MM.1S (cell line): Measurements from ENCODE around the gene ZNF236.

ENCODE experiments used
- DNase-seq: peaks from one replicate; pipeline ENCODE4 v3.0.0-alpha.2; 2015
- H2AFZ ChIP-seq: fragments of 300-600 bp; sonication (generic); 2 replicates; pipeline ENCODE4 v1.6.0; 2016; ENCODE audit warnings: antibody characterized with exemption, low read length
- H3F3A ChIP-seq: fragments of 300-600 bp; sonication (generic); 2 replicates; pipeline ENCODE4 v1.6.1; 2016; ENCODE audit warnings: mild to moderate bottlenecking, antibody characterized with exemption, low read length, moderate library complexity, mixed read lengths; ENCODE audit not compliant: insufficient read depth
- H3K27ac ChIP-seq: fragments of 300-600 bp; sonication (generic); 2 replicates; pipeline ENCODE4 v1.5.1; 2016; ENCODE audit warnings: mild to moderate bottlenecking, low read length
- H3K27me3 ChIP-seq: fragments of 300-600 bp; sonication (generic); replicated peaks from 2 replicates; pipeline ENCODE4 v1.6.0; 2016; ENCODE audit warnings: low read length; ENCODE audit not compliant: insufficient read depth
- H3K36me3 ChIP-seq: fragments of 300-600 bp; sonication (generic); replicated peaks from 2 replicates; pipeline ENCODE4 v1.6.1; 2016; ENCODE audit warnings: mild to moderate bottlenecking, low read length, mixed read lengths; ENCODE audit not compliant: insufficient read depth
- H3K4me1 ChIP-seq: fragments of 300-600 bp; sonication (generic); 2 replicates; pipeline ENCODE4 v1.6.1; 2016; ENCODE audit warnings: low read length, mixed read lengths
- H3K4me2 ChIP-seq: fragments of 300-600 bp; sonication (generic); 2 replicates; pipeline ENCODE4 v1.6.0; 2016; ENCODE audit warnings: low read depth, low read length
- H3K4me3 ChIP-seq: fragments of 300-600 bp; sonication (generic); 2 replicates; pipeline ENCODE4 v1.5.1; 2016; ENCODE audit warnings: low read length, mixed read lengths
- H3K79me2 ChIP-seq: fragments of 300-600 bp; sonication (generic); 2 replicates; pipeline ENCODE4 v1.6.1; 2016; ENCODE audit warnings: mixed run types, low read length, mixed read lengths
- H3K9ac ChIP-seq: fragments of 300-600 bp; sonication (generic); 2 replicates; pipeline ENCODE4 v1.6.1; 2016; ENCODE audit warnings: low read length, mixed read lengths
- H3K9me2 ChIP-seq: fragments of 300-600 bp; sonication (generic); replicated peaks from 2 replicates; pipeline ENCODE4 v1.6.1; 2016; ENCODE audit warnings: mild to moderate bottlenecking, low read length, mixed read lengths; ENCODE audit not compliant: insufficient read depth
- H3K9me3 ChIP-seq: fragments of 300-600 bp; sonication (generic); replicated peaks from 2 replicates; pipeline ENCODE4 v1.6.1; 2016; ENCODE audit warnings: mild to moderate bottlenecking, low read length, mixed read lengths; ENCODE audit not compliant: insufficient read depth
- H4K20me1 ChIP-seq: fragments of 300-600 bp; sonication (generic); 2 replicates; pipeline ENCODE4 v1.6.1; 2016; ENCODE audit warnings: mild to moderate bottlenecking, low read length, moderate library complexity, mixed read lengths; ENCODE audit not compliant: insufficient read depth
- EZH2 ChIP-seq: fragments of 300-600 bp; sonication (generic); optimal IDR thresholded peaks from 2 replicates; pipeline ENCODE3; 2017; ENCODE audit warnings: low read depth, mild to moderate bottlenecking, antibody characterized with exemption, low read length, mixed read lengths
- EZH2phosphoT487 ChIP-seq: fragments of 300-600 bp; sonication (generic); IDR thresholded peaks from 2 replicates; pipeline ENCODE4 v1.6.1; 2018; ENCODE audit warnings: antibody characterized with exemption, low read length
- TF ChIP-seq, protein P1 (sequence below): fragments of 300-600 bp; sonication (generic); IDR thresholded peaks from 2 replicates; pipeline ENCODE4 v1.5.1; 2016; ENCODE audit warnings: antibody characterized with exemption, low read length, mixed read lengths

The ZNF236 gene

DNA sequence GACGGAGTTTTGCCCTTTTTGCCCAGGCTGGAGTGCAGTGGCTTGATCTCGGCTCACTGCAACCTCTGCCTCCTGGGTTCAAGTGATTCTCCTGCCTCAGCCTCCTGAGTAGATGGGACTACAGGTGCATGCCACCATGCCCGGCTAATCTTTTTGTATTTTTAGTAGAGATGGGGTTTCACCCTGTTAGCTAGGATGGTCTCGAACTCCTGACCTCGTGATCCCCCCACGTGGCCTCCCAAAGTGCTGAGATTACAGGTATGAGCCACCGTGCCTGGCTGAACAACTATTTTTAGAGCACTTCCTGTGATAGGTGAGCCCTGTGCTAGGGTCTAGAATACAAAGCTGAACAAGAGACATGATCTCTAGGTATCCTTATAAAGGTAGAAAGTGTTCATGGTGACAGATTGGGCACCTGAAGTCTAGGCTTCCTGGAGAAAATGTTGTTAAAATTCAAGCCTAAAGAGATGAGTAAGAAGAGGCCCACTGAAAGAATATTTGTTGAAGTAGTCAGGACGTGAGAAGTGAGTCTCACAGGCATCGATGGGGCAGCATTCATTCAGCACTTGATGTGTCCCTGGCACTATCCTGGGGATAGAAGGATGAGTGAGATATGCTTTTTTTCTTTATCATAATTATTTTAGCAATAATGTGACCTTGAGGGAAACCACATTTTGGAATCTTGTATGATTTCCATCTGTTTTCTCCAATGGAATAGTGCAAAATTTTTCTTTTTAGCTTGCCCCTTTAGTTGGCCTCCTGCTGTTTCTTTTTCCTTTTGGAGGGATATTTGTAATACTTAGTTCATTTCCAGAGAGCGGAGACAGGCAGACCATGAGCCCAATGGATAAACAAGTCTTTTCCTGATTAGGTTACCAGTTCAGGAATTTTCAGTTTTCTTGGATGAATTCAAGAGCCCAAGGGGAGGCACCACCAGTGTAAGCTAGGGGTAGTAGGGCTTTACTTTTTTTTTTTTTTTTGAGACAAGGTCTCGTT lies 5.1 kb downstream of the ZNF236 start:
- peaks cover 62% of the 10 kb centered on the region for H3K79me2 ChIP-seq
- H3K9ac ChIP-seq: no peak overlapping the region
- H3K4me2 ChIP-seq: no peak overlapping the region

DNA sequence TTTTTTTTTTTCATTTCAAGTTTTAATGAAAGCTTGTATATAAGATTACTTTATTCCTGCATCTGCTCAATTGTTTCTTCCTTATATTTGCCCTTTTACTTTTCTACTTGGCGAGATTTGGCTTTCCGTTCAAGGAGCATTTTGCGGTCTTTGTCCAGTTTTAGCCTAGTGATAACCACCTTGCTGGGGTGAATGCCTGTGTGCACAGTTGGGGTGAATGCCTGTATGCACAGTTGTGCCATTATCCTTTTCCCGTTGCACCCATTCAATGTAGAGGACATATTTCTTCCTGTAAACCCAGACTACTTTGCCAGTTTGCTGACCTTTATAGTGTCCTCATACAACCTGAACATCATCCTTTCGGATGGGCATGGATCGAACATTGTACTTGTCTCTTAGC lies 12.0 kb downstream of the ZNF236 start:
- Histone ChIP-seq H3K9me2 (no peaks in the 10 kb centered on the region), H3K36me3 (no peaks in the 10 kb centered on the region), H3K4me3 (no peak overlapping the region), H3K27me3 (no peaks in the 10 kb centered on the region), H3K9ac (no peak overlapping the region), H3K9me3 (no peaks in the 10 kb centered on the region), H3K27ac (no peak overlapping the region), H2AFZ (no peak overlapping the region), H3K4me2 (no peak overlapping the region), H3K4me1 (no peaks in the 10 kb centered on the region), H3F3A (no peaks in the 10 kb centered on the region), H4K20me1 (no peaks in the 10 kb centered on the region), H3K79me2 (peaks cover 55% of the 10 kb centered on the region)
- TF ChIP-seq, protein P1, sequence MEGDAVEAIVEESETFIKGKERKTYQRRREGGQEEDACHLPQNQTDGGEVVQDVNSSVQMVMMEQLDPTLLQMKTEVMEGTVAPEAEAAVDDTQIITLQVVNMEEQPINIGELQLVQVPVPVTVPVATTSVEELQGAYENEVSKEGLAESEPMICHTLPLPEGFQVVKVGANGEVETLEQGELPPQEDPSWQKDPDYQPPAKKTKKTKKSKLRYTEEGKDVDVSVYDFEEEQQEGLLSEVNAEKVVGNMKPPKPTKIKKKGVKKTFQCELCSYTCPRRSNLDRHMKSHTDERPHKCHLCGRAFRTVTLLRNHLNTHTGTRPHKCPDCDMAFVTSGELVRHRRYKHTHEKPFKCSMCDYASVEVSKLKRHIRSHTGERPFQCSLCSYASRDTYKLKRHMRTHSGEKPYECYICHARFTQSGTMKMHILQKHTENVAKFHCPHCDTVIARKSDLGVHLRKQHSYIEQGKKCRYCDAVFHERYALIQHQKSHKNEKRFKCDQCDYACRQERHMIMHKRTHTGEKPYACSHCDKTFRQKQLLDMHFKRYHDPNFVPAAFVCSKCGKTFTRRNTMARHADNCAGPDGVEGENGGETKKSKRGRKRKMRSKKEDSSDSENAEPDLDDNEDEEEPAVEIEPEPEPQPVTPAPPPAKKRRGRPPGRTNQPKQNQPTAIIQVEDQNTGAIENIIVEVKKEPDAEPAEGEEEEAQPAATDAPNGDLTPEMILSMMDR: no peak
- TF ChIP-seq EZH2phosphoT487 (no peak), EZH2 (no peak)
- DNase-seq: no peak

More for the DNA sequence above, 5.1 kb downstream of the ZNF236 start:
- H3K9me2 ChIP-seq: no peaks in the 10 kb centered on the region
- no peak overlapping the region for H3K4me3 ChIP-seq
- H3K36me3 ChIP-seq: no peaks in the 10 kb centered on the region
- peak; percentile 21 for DNase-seq
- no peak overlapping the region for H3K27ac ChIP-seq
- H3F3A ChIP-seq: peaks cover 9% of the 10 kb centered on the region; the same call in 1 of the 2 replicates
- H3K9me3 ChIP-seq: no peaks in the 10 kb centered on the region
- H3K27me3 ChIP-seq: no peaks in the 10 kb centered on the region
- TF ChIP-seq, protein P1: no peak
- TF ChIP-seq EZH2phosphoT487 (no peak), EZH2 (no peak)
- H4K20me1 ChIP-seq: no peaks in the 10 kb centered on the region
- H3K4me1 ChIP-seq: no peaks in the 10 kb centered on the region
- no peak overlapping the region for H2AFZ ChIP-seq

DNA sequence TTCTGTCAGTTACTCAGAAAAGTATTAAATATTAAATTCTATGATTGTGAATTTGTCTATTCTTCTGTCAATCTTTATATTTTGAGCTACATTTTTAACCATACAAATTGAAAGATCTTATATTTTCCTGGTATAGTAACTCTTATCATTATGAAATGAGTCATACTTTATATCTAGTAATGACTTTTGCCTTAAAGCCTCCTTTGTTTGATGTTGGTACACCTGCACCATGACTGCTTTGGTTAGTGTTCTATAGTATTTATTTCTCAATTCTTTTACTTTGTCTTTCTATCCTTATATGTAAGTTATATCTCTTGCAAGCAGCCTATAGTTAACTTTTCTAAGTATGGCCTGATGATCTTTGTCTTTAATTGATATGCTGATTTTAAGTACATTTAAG lies 13.0 kb downstream of the ZNF236 start:
- no peak for DNase-seq
- Histone ChIP-seq H3K9me2 (no peaks in the 10 kb centered on the region), H3K9me3 (no peaks in the 10 kb centered on the region), H3K9ac (no peak overlapping the region), H4K20me1 (no peaks in the 10 kb centered on the region), H3K36me3 (no peaks in the 10 kb centered on the region), H2AFZ (no peak overlapping the region), H3K79me2 (peaks cover 47% of the 10 kb centered on the region), H3K4me3 (no peak overlapping the region), H3K27me3 (no peaks in the 10 kb centered on the region), H3K4me1 (no peaks in the 10 kb centered on the region), H3K4me2 (no peak overlapping the region), H3F3A (no peaks in the 10 kb centered on the region), H3K27ac (no peak overlapping the region)
- TF ChIP-seq, protein P1: no peak
- TF ChIP-seq EZH2phosphoT487 (no peak), EZH2 (no peak)
